ENCODE data around the gene CCDC172.

CCDC172 gene

GRCh38 chr10:116395223-116395985, 71.2 kb downstream of the CCDC172 start:
- H3K4me3 ChIP-seq (replicated peaks; ENCODE audit: low read depth, low read length): no peak overlapping the region
- TF ChIP-seq CTCF (IDR thresholded peaks at IDR 0.05; ENCODE audit: low read length, missing control alignments): no peak
- DNase-seq (ENCODE audit: low read depth): no peak

- TF ChIP-seq CTCF (IDR thresholded peaks at IDR 0.05; ENCODE audit: low read length, missing control alignments): no peak
- DNase-seq (ENCODE audit: low read depth): no peak
- no peak overlapping the region for H3K4me3 ChIP-seq (replicated peaks; ENCODE audit: low read depth, low read length)
These were observed 74.0 kb downstream of the CCDC172 start for GRCh38 chr10:116398224-116398623.

GRCh38 chr10:116402858-116403257, 78.6 kb downstream of the CCDC172 start:
- H3K4me3 ChIP-seq (replicated peaks; ENCODE audit: low read depth, low read length): no peak overlapping the region
- no peak for TF ChIP-seq CTCF (IDR thresholded peaks at IDR 0.05; ENCODE audit: low read length, missing control alignments)
- DNase-seq (ENCODE audit: low read depth): no peak

GRCh38 chr10:116403740-116404250, 79.5 kb downstream of the CCDC172 start:
- TF ChIP-seq CTCF (IDR thresholded peaks at IDR 0.05; ENCODE audit: low read length, missing control alignments): no peak
- H3K4me3 ChIP-seq (replicated peaks; ENCODE audit: low read depth, low read length): no peak overlapping the region
- no peak for DNase-seq (ENCODE audit: low read depth)

- H3K4me3 ChIP-seq (replicated peaks; ENCODE audit: low read depth, low read length): no peak overlapping the region
- no peak for DNase-seq (ENCODE audit: low read depth)
- no peak for TF ChIP-seq CTCF (IDR thresholded peaks at IDR 0.05; ENCODE audit: low read length, missing control alignments)
These were observed 84.5 kb downstream of the CCDC172 start for GRCh38 chr10:116408719-116409118.

- no peak for DNase-seq (ENCODE audit: low read depth)
- H3K4me3 ChIP-seq (replicated peaks; ENCODE audit: low read depth, low read length): no peak overlapping the region
- no peak for TF ChIP-seq CTCF (IDR thresholded peaks at IDR 0.05; ENCODE audit: low read length, missing control alignments)
These were observed 86.1 kb downstream of the CCDC172 start for GRCh38 chr10:116410351-116410750.

- H3K4me3 ChIP-seq (replicated peaks; ENCODE audit: low read depth, low read length): no peak overlapping the region
- TF ChIP-seq CTCF (IDR thresholded peaks at IDR 0.05; ENCODE audit: low read length, missing control alignments): no peak
- no peak for DNase-seq (ENCODE audit: low read depth)
These were observed 93.6 kb downstream of the CCDC172 start for GRCh38 chr10:116417821-116418220.

Data from fibroblast of pulmonary artery (primary cell).